ENCODE data around the gene UBE2E2.

UBE2E2 gene

GRCh38 chr3:23166276-23166675 is 36.9 kb upstream of the UBE2E2 start:
- H3K9ac ChIP-seq (ENCODE audit: low read length) = no peak overlapping the region
- H3K36me3 ChIP-seq (ENCODE audit: insufficient read depth, low read length) = no peaks in the 10 kb centered on the region
- H3K27ac ChIP-seq (ENCODE audit: low read depth, low read length, poor library complexity, severe bottlenecking) = no peak overlapping the region
- no peaks in the 10 kb centered on the region for H4K20me1 ChIP-seq (ENCODE audit: insufficient read depth, low read length)
- H3K9me2 ChIP-seq (ENCODE audit: low read depth, low read length) = no peaks in the 10 kb centered on the region
- no peak overlapping the region for H2AFZ ChIP-seq (ENCODE audit: low read length)
- no peaks in the 10 kb centered on the region for H3K9me3 ChIP-seq (ENCODE audit: low read length)
- peaks cover 7% of the 10 kb centered on the region for H3K4me1 ChIP-seq (ENCODE audit: insufficient read depth, low read length, severe bottlenecking)
- H3K4me3 ChIP-seq (ENCODE audit: low read depth, low read length, poor library complexity, severe bottlenecking) = no peak overlapping the region
- H3K4me2 ChIP-seq (ENCODE audit: low read length) = no peak overlapping the region
- TF ChIP-seq EZH2 (IDR thresholded peaks at IDR 0.05; ENCODE audit: borderline replicate concordance, low read length) (no peak), CTCF (IDR thresholded peaks at IDR 0.05; ENCODE audit: low read length) (no peak)
- H3K79me2 ChIP-seq (ENCODE audit: insufficient read depth, low read length) = no peaks in the 10 kb centered on the region
- H3F3A ChIP-seq (ENCODE audit: insufficient read depth, low read length) = no peaks in the 10 kb centered on the region
- H3K27me3 ChIP-seq (ENCODE audit: insufficient read depth, low read length) = peaks cover 3% of the 10 kb centered on the region; the same call in 1 of the 2 replicates

GRCh38 chr3:23166845-23167244 is 36.3 kb upstream of the UBE2E2 start:
- Histone ChIP-seq H3K9ac (ENCODE audit: low read length) (no peak overlapping the region), H4K20me1 (ENCODE audit: insufficient read depth, low read length) (no peaks in the 10 kb centered on the region), H3K4me2 (ENCODE audit: low read length) (no peak overlapping the region), H2AFZ (ENCODE audit: low read length) (no peak overlapping the region), H3K27ac (ENCODE audit: low read depth, low read length, poor library complexity, severe bottlenecking) (no peak overlapping the region), H3K9me3 (ENCODE audit: low read length) (no peaks in the 10 kb centered on the region), H3K79me2 (ENCODE audit: insufficient read depth, low read length) (no peaks in the 10 kb centered on the region), H3K9me2 (ENCODE audit: low read depth, low read length) (no peaks in the 10 kb centered on the region), H3K36me3 (ENCODE audit: insufficient read depth, low read length) (no peaks in the 10 kb centered on the region), H3F3A (ENCODE audit: insufficient read depth, low read length) (no peaks in the 10 kb centered on the region), H3K27me3 (ENCODE audit: insufficient read depth, low read length) (peaks cover 3% of the 10 kb centered on the region; the same call in 1 of the 2 replicates), H3K4me1 (ENCODE audit: insufficient read depth, low read length, severe bottlenecking) (peaks cover 7% of the 10 kb centered on the region), H3K4me3 (ENCODE audit: low read depth, low read length, poor library complexity, severe bottlenecking) (no peak overlapping the region)
- TF ChIP-seq CTCF (IDR thresholded peaks at IDR 0.05; ENCODE audit: low read length) (no peak), EZH2 (IDR thresholded peaks at IDR 0.05; ENCODE audit: borderline replicate concordance, low read length) (no peak)

GRCh38 chr3:23169551-23169950 is 33.6 kb upstream of the UBE2E2 start:
- no peaks in the 10 kb centered on the region for H3K4me1 ChIP-seq (ENCODE audit: insufficient read depth, low read length, severe bottlenecking)
- H4K20me1 ChIP-seq (ENCODE audit: insufficient read depth, low read length) = no peaks in the 10 kb centered on the region
- TF ChIP-seq CTCF (IDR thresholded peaks at IDR 0.05; ENCODE audit: low read length) = no peak
- TF ChIP-seq EZH2 (IDR thresholded peaks at IDR 0.05; ENCODE audit: borderline replicate concordance, low read length) = no peak
- H3K9me2 ChIP-seq (ENCODE audit: low read depth, low read length) = no peaks in the 10 kb centered on the region
- H2AFZ ChIP-seq (ENCODE audit: low read length) = no peak overlapping the region
- H3K27ac ChIP-seq (ENCODE audit: low read depth, low read length, poor library complexity, severe bottlenecking) = no peak overlapping the region
- H3K79me2 ChIP-seq (ENCODE audit: insufficient read depth, low read length) = no peaks in the 10 kb centered on the region
- no peak overlapping the region for H3K4me2 ChIP-seq (ENCODE audit: low read length)
- H3K36me3 ChIP-seq (ENCODE audit: insufficient read depth, low read length) = no peaks in the 10 kb centered on the region
- no peaks in the 10 kb centered on the region for H3K9me3 ChIP-seq (ENCODE audit: low read length)
- no peak overlapping the region for H3K4me3 ChIP-seq (ENCODE audit: low read depth, low read length, poor library complexity, severe bottlenecking)
- H3F3A ChIP-seq (ENCODE audit: insufficient read depth, low read length) = no peaks in the 10 kb centered on the region
- no peak overlapping the region for H3K9ac ChIP-seq (ENCODE audit: low read length)
- H3K27me3 ChIP-seq (ENCODE audit: insufficient read depth, low read length) = peaks cover 3% of the 10 kb centered on the region; the same call in 1 of the 2 replicates
